HepG2 (cell line): ENCODE data around the gene TCEA3. TPM values are rescaled to one million over a fixed set of nuclear protein-coding genes. Genes with fewer than 3 reads are reported as not detected.
A peak's percentile ranks its signal among the peaks of the same experiment; 100 is the strongest.

Experiments used
- ATAC-seq: fragments of 200-7000 bp; cut with Tn5 transposase; 3 replicates; pipeline ENCODE4 v1.9.1; 2020; ENCODE audit warnings: mild to moderate bottlenecking, moderate library complexity
- BruUV-seq: library from RNA; stranded (reverse); fragments of 400-500 nt; replicated peaks from 2 replicates; lab custom pipeline; 2021; lab: Mats Ljungman, UMichigan
- CTCF ChIA-PET: fragments of 300-600 bp; formaldehyde crosslinking; extraction: SDS; loops from one replicate; lab custom pipeline; 2021; ENCODE audit warnings: low total read pairs, inconsistent platforms, low intra/inter-chr PET ratio; lab: Yijun Ruan, JAX
- POLR2A ChIA-PET: fragments of 350-600 bp; sonication (Branson Sonifier 250); formaldehyde crosslinking; loops from one replicate; lab custom pipeline; 2020; ENCODE audit warnings: antibody characterized with exemption, inconsistent platforms; lab: Yijun Ruan, JAX
- DNase-seq: peaks from one replicate; pipeline ENCODE4 v3.0.0-alpha.2; 2015; ENCODE audit warnings: low spot score
- FAIRE-seq: peaks from 3 replicates; lab custom pipeline; 2011; peaks lifted over from hg19 to GRCh38; lab: Jason Lieb, UNC
- H2AFZ ChIP-seq: one replicate; pipeline ENCODE4 v1.6.1; 2011; ENCODE audit warnings: low read length, inconsistent platforms
- H3K27ac ChIP-seq: fragments of 300-600 bp; 3 replicates; pipeline ENCODE4 v1.8.0; 2011; ENCODE audit warnings: mixed run types, mild to moderate bottlenecking, mixed read lengths, low read length, inconsistent platforms; ENCODE audit not compliant: insufficient read depth; ENCODE audit errors: extremely low read length
- H3K27me3 ChIP-seq, 2 experiments: fragments of 200-600 bp in 1 of 2; 2 replicates in 1 of 2; 3 replicates in 1 of 2; pipeline versions ENCODE4 v1.6.0 to v1.8.0; 2011; ENCODE audit warnings: low read length in 2 of 2, mild to moderate bottlenecking in 2 of 2, moderate library complexity in 2 of 2, inconsistent platforms in 1 of 2; ENCODE audit not compliant: insufficient read depth in 2 of 2, control insufficient read depth in 1 of 2
- H3K36me3 ChIP-seq, 2 experiments: fragments of 200-600 bp in 1 of 2; replicated peaks in 1 of 2; 2 replicates in 1 of 2; 3 replicates in 1 of 2; pipeline versions ENCODE4 v1.5.1 to v1.8.0; 2011; ENCODE audit warnings: low read length in 2 of 2, inconsistent platforms in 1 of 2; ENCODE audit not compliant: insufficient read depth in 2 of 2, control insufficient read depth in 1 of 2
- H3K4me1 ChIP-seq: 2 replicates; pipeline ENCODE4 v1.5.1; 2012; ENCODE audit warnings: low read length, inconsistent platforms; ENCODE audit not compliant: insufficient read depth
- H3K4me2 ChIP-seq: 2 replicates; pipeline ENCODE4 v1.6.0; 2011; ENCODE audit warnings: low read depth, low read length, inconsistent platforms
- H3K4me3 ChIP-seq, 3 experiments: fragments of 200-600 bp in 1 of 3; sonication (generic), shearing (Covaris generic) in 1 of 3; replicated peaks in 1 of 3; 2 replicates each; pipeline ENCODE4 v1.5.1; 2011 to 2016; ENCODE audit warnings: low read length in 3 of 3, inconsistent platforms in 2 of 3, low read depth in 2 of 3, mild to moderate bottlenecking in 2 of 3, control low read depth in 1 of 3, mixed read lengths in 1 of 3; ENCODE audit not compliant: insufficient read depth in 1 of 3
- H3K79me2 ChIP-seq: one replicate; pipeline ENCODE4 v1.6.1; 2011; ENCODE audit warnings: low read length, inconsistent platforms; ENCODE audit not compliant: insufficient read depth
- H3K9ac ChIP-seq: 2 replicates; pipeline ENCODE4 v1.6.0; 2011; ENCODE audit warnings: mild to moderate bottlenecking, low read depth, low read length, inconsistent platforms; ENCODE audit not compliant: insufficient read depth
- H3K9me3 ChIP-seq: 2 replicates; pipeline ENCODE4 v1.5.1; 2012; ENCODE audit warnings: mild to moderate bottlenecking, low read length
- H4K20me1 ChIP-seq: 2 replicates; pipeline ENCODE4 v1.6.0; 2011; ENCODE audit warnings: inconsistent platforms, mild to moderate bottlenecking, low read length, moderate library complexity; ENCODE audit not compliant: insufficient read depth
- PHB2 ChIP-seq: fragments of 450-650 bp; IDR thresholded peaks from 2 replicates; pipeline ENCODE4 v1.6.1; 2018; ENCODE audit not compliant: partially characterized antibody
- SRY ChIP-seq: sonication (generic); formaldehyde crosslinking; IDR thresholded peaks from 2 replicates; pipeline ENCODE4 v1.8.0; 2022; ENCODE audit warnings: mild to moderate bottlenecking, missing genetic modification reagents
- ZFX ChIP-seq: sonication (generic); formaldehyde crosslinking; IDR thresholded peaks from 2 replicates; pipeline ENCODE4 v1.4.0; 2020; ENCODE audit warnings: mild to moderate bottlenecking, low read depth, missing genetic modification reagents, moderate library complexity
- ZNF30 ChIP-seq: sonication (generic); formaldehyde crosslinking; IDR thresholded peaks from 2 replicates; pipeline ENCODE4 v1.5.0; 2020; ENCODE audit warnings: mild to moderate bottlenecking, missing genetic modification reagents
- ZNF768 ChIP-seq: sonication (generic); formaldehyde crosslinking; IDR thresholded peaks from 2 replicates; pipeline ENCODE4 v1.4.0; 2020; ENCODE audit warnings: missing genetic modification reagents
- WGBS: methylation state at CpG from one replicate; pipeline ENCODE4 v1.1.6; 2017; ENCODE audit warnings: low lambda C conversion rate; 5-methylcytosine and 5-hydroxymethylcytosine counted together
- in situ Hi-C: cut with HindIII; loops from 2 replicates; pipeline ENCODE4 v1.10.0; 2017; ENCODE audit warnings: low pct_unique_long_range_greater_than_20kb; ENCODE audit not compliant: extremely low pct_ligation_motif_present
- intact Hi-C: fragments of 100-400 bp; cut with micrococcal nuclease; formaldehyde crosslinking; loops from one replicate; pipeline ENCODE4 v1.10.0; 2022; ENCODE audit not compliant: unreplicated experiment
- polyA plus RNA-seq, 8 experiments: library from polyadenylated mRNA; depleted of rRNA in 3 of 8; stranded (reverse) in 7 of 8; unstranded in 1 of 8; fragments of >200 nt; fragmentation: Illumina TruSeq in 4 of 8; extraction: Trizol in 4 of 8; gene quantifications; 2 replicates each; pipeline versions ENCODE4 v1.2.1 to v1.2.3, GENCODE V29; 2011 to 2016; ENCODE audit warnings: low read depth in 4 of 8, missing spikeins in 1 of 8, mixed read lengths in 1 of 8; ENCODE audit not compliant: insufficient read depth in 1 of 8
- total RNA-seq, 5 experiments: library from RNA; depleted of rRNA; stranded (reverse); fragments of >200 nt; fragmentation: Illumina TruSeq; extraction: Trizol; gene quantifications; 2 replicates each; pipeline ENCODE4 v1.2.3, GENCODE V29; 2016; ENCODE audit warnings: low read depth in 1 of 5
- TF ChIP-seq, protein P1 (sequence below): sonication (generic); formaldehyde crosslinking; IDR thresholded peaks from one replicate; pipeline ENCODE4 v1.5.1; 2020; ENCODE audit warnings: mild to moderate bottlenecking, missing genetic modification reagents; ENCODE audit errors: not compliant biosample characterization

The TCEA3 gene
- total and polyA plus RNA-seq, 2 of the 13 experiments (the other 11 are each of a cell fraction or from before 2014, with no cell fraction given), result 55.5 to 84.6 TPM

DNA sequence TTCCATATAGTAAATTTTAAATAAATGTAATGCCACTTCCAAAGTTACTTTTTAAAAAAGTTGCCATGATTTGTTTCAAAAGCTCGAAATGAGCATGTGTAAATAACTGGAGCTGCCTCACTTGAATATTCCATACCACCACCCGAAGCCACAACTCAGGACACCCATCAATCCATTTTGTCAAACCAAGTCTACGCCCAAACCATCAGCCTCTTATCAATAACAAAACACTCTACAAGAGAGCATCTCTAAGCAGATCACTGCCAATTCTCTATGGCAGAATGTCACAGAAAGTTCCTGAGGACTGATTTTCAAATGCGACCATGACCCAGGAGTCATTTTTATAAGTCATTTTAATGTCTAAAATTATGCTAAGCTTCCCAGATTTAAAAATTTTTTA lies 84.9 kb downstream of the TCEA3 start:
- H4K20me1 ChIP-seq, result peaks cover 72% of the 10 kb centered on the region
- ChIA-PET CTCF (no interaction called here), POLR2A (interaction anchor here (0.6 to 1.1 kb wide), 3 partner anchors 29 to 45 kb away, joined by 3 to 4 read pairs (median 3); partner anchors contain the start of gene ZNF436)

More for the DNA sequence above, 84.9 kb downstream of the TCEA3 start:
- peak overlapping the region in 1 of 3 experiments; percentile 17; a peak in 1 of 6 replicates for H3K4me3 ChIP-seq
- H3K9ac ChIP-seq, result no peak overlapping the region
- FAIRE-seq (no peak), DNase-seq (no peak), ATAC-seq (no peak)
- in situ Hi-C loops, result loop anchor here (10.0 kb wide), 1 partner anchor 195 kb away; the partner anchor contains the start of gene E2F2
- H3K4me1 ChIP-seq, result peaks cover 48% of the 10 kb centered on the region
- H3K27ac ChIP-seq, result no peak overlapping the region
- H3K4me2 ChIP-seq, result peak overlapping the region; percentile 86
- TF ChIP-seq PHB2, result no peak
- TF ChIP-seq ZNF768 (CRISPR knock-in tag), result no peak
- TF ChIP-seq ZFX, result no peak
- no peak for TF ChIP-seq ZNF30 (CRISPR knock-in tag)
- TF ChIP-seq SRY (CRISPR knock-in tag), result no peak
- TF ChIP-seq, protein P1, sequence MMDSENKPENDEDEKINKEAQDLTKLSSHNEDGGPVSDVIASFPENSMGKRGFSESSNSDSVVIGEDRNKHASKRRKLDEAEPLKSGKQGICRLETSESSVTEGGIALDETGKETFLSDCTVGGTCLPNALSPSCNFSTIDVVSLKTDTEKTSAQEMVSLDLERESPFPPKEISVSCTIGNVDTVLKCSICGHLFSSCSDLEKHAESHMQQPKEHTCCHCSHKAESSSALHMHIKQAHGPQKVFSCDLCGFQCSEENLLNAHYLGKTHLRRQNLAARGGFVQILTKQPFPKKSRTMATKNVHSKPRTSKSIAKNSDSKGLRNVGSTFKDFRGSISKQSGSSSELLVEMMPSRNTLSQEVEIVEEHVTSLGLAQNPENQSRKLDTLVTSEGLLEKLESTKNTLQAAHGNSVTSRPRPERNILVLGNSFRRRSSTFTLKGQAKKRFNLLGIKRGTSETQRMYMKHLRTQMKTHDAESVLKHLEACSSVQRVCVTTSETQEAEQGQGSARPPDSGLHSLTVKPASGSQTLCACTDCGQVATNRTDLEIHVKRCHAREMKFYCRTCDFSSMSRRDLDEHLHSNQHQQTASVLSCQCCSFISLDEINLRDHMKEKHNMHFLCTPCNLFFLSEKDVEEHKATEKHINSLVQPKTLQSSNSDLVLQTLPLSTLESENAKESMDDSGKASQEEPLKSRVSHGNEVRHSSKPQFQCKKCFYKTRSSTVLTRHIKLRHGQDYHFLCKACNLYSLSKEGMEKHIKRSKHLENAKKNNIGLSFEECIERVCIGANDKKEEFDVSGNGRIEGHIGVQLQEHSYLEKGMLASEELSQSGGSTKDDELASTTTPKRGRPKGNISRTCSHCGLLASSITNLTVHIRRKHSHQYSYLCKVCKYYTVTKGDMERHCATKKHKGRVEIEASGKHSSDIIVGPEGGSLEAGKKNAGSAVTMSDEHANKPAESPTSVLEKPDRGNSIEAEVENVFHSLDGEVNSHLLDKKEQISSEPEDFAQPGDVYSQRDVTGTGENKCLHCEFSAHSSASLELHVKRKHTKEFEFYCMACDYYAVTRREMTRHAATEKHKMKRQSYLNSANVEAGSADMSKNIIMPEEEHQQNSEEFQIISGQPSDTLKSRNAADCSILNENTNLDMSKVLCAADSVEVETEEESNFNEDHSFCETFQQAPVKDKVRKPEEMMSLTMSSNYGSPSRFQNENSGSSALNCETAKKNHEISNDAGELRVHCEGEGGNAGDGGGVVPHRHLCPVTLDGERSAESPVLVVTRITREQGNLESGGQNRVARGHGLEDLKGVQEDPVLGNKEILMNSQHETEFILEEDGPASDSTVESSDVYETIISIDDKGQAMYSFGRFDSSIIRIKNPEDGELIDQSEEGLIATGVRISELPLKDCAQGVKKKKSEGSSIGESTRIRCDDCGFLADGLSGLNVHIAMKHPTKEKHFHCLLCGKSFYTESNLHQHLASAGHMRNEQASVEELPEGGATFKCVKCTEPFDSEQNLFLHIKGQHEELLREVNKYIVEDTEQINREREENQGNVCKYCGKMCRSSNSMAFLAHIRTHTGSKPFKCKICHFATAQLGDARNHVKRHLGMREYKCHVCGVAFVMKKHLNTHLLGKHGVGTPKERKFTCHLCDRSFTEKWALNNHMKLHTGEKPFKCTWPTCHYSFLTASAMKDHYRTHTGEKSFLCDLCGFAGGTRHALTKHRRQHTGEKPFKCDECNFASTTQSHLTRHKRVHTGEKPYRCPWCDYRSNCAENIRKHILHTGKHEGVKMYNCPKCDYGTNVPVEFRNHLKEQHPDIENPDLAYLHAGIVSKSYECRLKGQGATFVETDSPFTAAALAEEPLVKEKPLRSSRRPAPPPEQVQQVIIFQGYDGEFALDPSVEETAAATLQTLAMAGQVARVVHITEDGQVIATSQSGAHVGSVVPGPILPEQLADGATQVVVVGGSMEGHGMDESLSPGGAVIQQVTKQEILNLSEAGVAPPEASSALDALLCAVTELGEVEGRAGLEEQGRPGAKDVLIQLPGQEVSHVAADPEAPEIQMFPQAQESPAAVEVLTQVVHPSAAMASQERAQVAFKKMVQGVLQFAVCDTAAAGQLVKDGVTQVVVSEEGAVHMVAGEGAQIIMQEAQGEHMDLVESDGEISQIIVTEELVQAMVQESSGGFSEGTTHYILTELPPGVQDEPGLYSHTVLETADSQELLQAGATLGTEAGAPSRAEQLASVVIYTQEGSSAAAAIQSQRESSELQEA, result no peak
- no peaks in the 10 kb centered on the region for H3K9me3 ChIP-seq
- no peak overlapping the region for H2AFZ ChIP-seq
- H3K27me3 ChIP-seq, result no peaks in the 10 kb centered on the region; a peak in 2 of 5 replicates
- H3K36me3 ChIP-seq, result peaks cover 2 to 19% of the 10 kb centered on the region in 2 experiments; a peak in 4 of 5 replicates
- intact Hi-C loops, result no loop called here
- 81% methylated on average over 4 of the region's 4 CpGs for WGBS
- no TSS peak for BruUV-seq
- H3K79me2 ChIP-seq, result peaks cover 81% of the 10 kb centered on the region
